ENCODE results near the gene SLC25A21.

- TF ChIP-seq CTCF (IDR thresholded peaks at IDR 0.05) = no peak
- no peak for TF ChIP-seq POLR2AphosphoS5 (IDR thresholded peaks at IDR 0.05)
These were observed 518.2 kb downstream of the SLC25A21 start for GRCh38 chr14:36653962-36654793.
